CD4-positive, alpha-beta T cell treated with Interleukin-15 for 4 hours (primary cell): ENCODE measurements around the gene CSH2.
"Not testable (repeated sequence)": the region's sequence is repeated elsewhere in the genome, so short reads cannot be mapped to it uniquely, and the experiment has no call there.

Experiments
- DNase-seq: peaks from one replicate; pipeline ENCODE4 v3.0.0-alpha.2; 2020; ENCODE audit warnings: low spot score

CSH2 gene

GRCh38 chr17:63873577-63873976, at the start of gene CSH2:
Gene CSH2 (minus strand): TSS chr17:63873677. CDS start chr17:63873614, 63 bp downstream.
- not testable (repeated sequence) for DNase-seq

- DNase-seq: not testable (repeated sequence)
Measured at GRCh38 chr17:63922402-63922801, 48.9 kb upstream of the CSH2 start.

GRCh38 chr17:63920779-63921178, 47.3 kb upstream of the CSH2 start:
- DNase-seq: not testable (repeated sequence)

GRCh38 chr17:63920050-63920449, 46.6 kb upstream of the CSH2 start:
- not testable (repeated sequence) for DNase-seq

- DNase-seq: peak; percentile 81
Measured at GRCh38 chr17:63919311-63919723, 45.8 kb upstream of the CSH2 start.

GRCh38 chr17:63918789-63919305, 45.4 kb upstream of the CSH2 start, which contains the start of gene GH1:
Gene GH1 (minus strand): TSS chr17:63918839. CDS start chr17:63918776, 63 bp downstream.
- DNase-seq: not testable (repeated sequence)

GRCh38 chr17:63918305-63918704, 44.8 kb upstream of the CSH2 start:
- no peak for DNase-seq

- DNase-seq: no peak
Measured at GRCh38 chr17:63917646-63918045, 44.2 kb upstream of the CSH2 start.

- DNase-seq: not testable (repeated sequence)
Measured at GRCh38 chr17:63917206-63917605, 43.7 kb upstream of the CSH2 start.

GRCh38 chr17:63916566-63917185, 43.2 kb upstream of the CSH2 start:
- DNase-seq: peak; percentile 31

- not testable (repeated sequence) for DNase-seq
Measured at GRCh38 chr17:63915753-63916152, 42.3 kb upstream of the CSH2 start.

- no peak for DNase-seq
Measured at GRCh38 chr17:63914471-63914870, 41.0 kb upstream of the CSH2 start.

GRCh38 chr17:63911657-63912100, 38.2 kb upstream of the CSH2 start:
- DNase-seq: peak; percentile 59

- no peak for DNase-seq
Measured at GRCh38 chr17:63911041-63911635, 37.7 kb upstream of the CSH2 start, which contains the start of gene CSHL1. Gene CSHL1 (minus strand): TSS chr17:63911258. CDS start chr17:63911196, 62 bp downstream.

GRCh38 chr17:63910096-63910495, 36.6 kb upstream of the CSH2 start:
- DNase-seq: no peak

GRCh38 chr17:63909586-63909985, 36.1 kb upstream of the CSH2 start:
- not testable (repeated sequence) for DNase-seq

- not testable (repeated sequence) for DNase-seq
Measured at GRCh38 chr17:63907161-63907778, 33.8 kb upstream of the CSH2 start.

GRCh38 chr17:63904796-63905195, 31.3 kb upstream of the CSH2 start:
- not testable (repeated sequence) for DNase-seq

- DNase-seq: peak; percentile 60
Measured at GRCh38 chr17:63903787-63904201, 30.3 kb upstream of the CSH2 start.

GRCh38 chr17:63901971-63902370, 28.5 kb upstream of the CSH2 start:
- not testable (repeated sequence) for DNase-seq

- DNase-seq: peak; percentile 60
Measured at GRCh38 chr17:63898899-63899798, 25.7 kb upstream of the CSH2 start.
